ENCODE results near the gene SLC25A21. TPM values are rescaled to one million over a fixed set of nuclear protein-coding genes. Genes with fewer than 3 reads are reported as not detected.

Gene SLC25A21
- total RNA-seq, 6 experiments from 2014 or later: 0.09 to 0.37 (median 0.18) TPM; not detected in 1

GRCh38 chr14:36928432-36928831 is 244.0 kb downstream of the SLC25A21 start:
- no peaks in the 10 kb centered on the region for H3K4me1 ChIP-seq
- 61% methylated on average over 4 of the region's 4 CpGs for WGBS (ENCODE audit: insufficient coverage, low coverage, low lambda C conversion rate, missing lambda C conversion rate)
- DNase-seq (no peak), ATAC-seq (no peak)
- H3K9me3 ChIP-seq: no peaks in the 10 kb centered on the region
- no peak overlapping the region for H3K27ac ChIP-seq
- H3K4me3 ChIP-seq: no peak overlapping the region
- H3K27me3 ChIP-seq: no peaks in the 10 kb centered on the region
- H3K36me3 ChIP-seq: no peaks in the 10 kb centered on the region
- intact Hi-C loops (cut with DNase I): no loop called here
- TF ChIP-seq POLR2A (IDR thresholded peaks at IDR 0.05): no peak
- TF ChIP-seq, protein P1, sequence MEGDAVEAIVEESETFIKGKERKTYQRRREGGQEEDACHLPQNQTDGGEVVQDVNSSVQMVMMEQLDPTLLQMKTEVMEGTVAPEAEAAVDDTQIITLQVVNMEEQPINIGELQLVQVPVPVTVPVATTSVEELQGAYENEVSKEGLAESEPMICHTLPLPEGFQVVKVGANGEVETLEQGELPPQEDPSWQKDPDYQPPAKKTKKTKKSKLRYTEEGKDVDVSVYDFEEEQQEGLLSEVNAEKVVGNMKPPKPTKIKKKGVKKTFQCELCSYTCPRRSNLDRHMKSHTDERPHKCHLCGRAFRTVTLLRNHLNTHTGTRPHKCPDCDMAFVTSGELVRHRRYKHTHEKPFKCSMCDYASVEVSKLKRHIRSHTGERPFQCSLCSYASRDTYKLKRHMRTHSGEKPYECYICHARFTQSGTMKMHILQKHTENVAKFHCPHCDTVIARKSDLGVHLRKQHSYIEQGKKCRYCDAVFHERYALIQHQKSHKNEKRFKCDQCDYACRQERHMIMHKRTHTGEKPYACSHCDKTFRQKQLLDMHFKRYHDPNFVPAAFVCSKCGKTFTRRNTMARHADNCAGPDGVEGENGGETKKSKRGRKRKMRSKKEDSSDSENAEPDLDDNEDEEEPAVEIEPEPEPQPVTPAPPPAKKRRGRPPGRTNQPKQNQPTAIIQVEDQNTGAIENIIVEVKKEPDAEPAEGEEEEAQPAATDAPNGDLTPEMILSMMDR (IDR thresholded peaks at IDR 0.05): no peak

- WGBS (ENCODE audit: insufficient coverage, low coverage, low lambda C conversion rate, missing lambda C conversion rate): 50% methylated on average over 2 of the region's 2 CpGs
- Histone ChIP-seq H3K4me1 (no peaks in the 10 kb centered on the region), H3K27ac (no peak overlapping the region), H3K4me3 (no peak overlapping the region), H3K36me3 (no peaks in the 10 kb centered on the region), H3K27me3 (no peaks in the 10 kb centered on the region), H3K9me3 (no peaks in the 10 kb centered on the region)
- ATAC-seq (no peak), DNase-seq (no peak)
- intact Hi-C loops (cut with DNase I): no loop called here
- TF ChIP-seq, protein P1 (IDR thresholded peaks at IDR 0.05): no peak
- no peak for TF ChIP-seq POLR2A (IDR thresholded peaks at IDR 0.05)
These were observed 247.3 kb downstream of the SLC25A21 start for GRCh38 chr14:36925094-36925493.

DNA sequence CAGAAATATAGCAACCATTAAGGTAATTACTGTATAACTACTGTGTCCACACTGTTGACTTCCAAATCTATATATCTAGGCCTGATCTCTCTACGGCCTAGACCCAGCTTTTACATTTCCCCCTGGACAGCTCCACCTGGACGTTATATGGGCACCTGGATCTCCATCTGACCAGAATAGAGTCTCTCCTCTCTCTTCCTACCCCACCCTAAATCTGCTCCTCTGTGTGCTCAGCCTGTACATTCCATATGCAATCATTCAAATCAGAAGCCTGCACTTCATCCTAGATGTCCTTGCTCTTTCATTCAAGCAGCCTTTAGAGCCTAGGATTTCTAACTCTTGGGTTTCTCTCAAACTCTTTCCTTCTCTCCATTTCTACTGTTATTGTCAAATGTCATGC is 255.7 kb downstream of the SLC25A21 start:
- intact Hi-C loops (cut with DNase I): no loop called here
- ATAC-seq: no peak
- H3K36me3 ChIP-seq: no peaks in the 10 kb centered on the region
- WGBS (ENCODE audit: insufficient coverage, low coverage, low lambda C conversion rate, missing lambda C conversion rate): 63% methylated on average over 2 of the region's 2 CpGs
- H3K27ac ChIP-seq: no peak overlapping the region
- DNase-seq: no peak
- no peak for TF ChIP-seq POLR2A (IDR thresholded peaks at IDR 0.05)
- TF ChIP-seq, protein P1 (IDR thresholded peaks at IDR 0.05): no peak
- H3K9me3 ChIP-seq: no peaks in the 10 kb centered on the region
- no peaks in the 10 kb centered on the region for H3K27me3 ChIP-seq
- H3K4me3 ChIP-seq: no peak overlapping the region
- no peaks in the 10 kb centered on the region for H3K4me1 ChIP-seq

GRCh38 chr14:36915081-36915480 is 257.3 kb downstream of the SLC25A21 start:
- Histone ChIP-seq H3K4me1 (no peaks in the 10 kb centered on the region), H3K27me3 (no peaks in the 10 kb centered on the region), H3K4me3 (no peak overlapping the region), H3K9me3 (no peaks in the 10 kb centered on the region), H3K27ac (no peak overlapping the region), H3K36me3 (no peaks in the 10 kb centered on the region)
- TF ChIP-seq, protein P1 (IDR thresholded peaks at IDR 0.05): no peak
- no peak for TF ChIP-seq POLR2A (IDR thresholded peaks at IDR 0.05)
- intact Hi-C loops (cut with DNase I): no loop called here
- DNase-seq (no peak), ATAC-seq (no peak)
- 80% methylated on average over 1 of the region's 1 CpG for WGBS (ENCODE audit: insufficient coverage, low coverage, low lambda C conversion rate, missing lambda C conversion rate)

DNA sequence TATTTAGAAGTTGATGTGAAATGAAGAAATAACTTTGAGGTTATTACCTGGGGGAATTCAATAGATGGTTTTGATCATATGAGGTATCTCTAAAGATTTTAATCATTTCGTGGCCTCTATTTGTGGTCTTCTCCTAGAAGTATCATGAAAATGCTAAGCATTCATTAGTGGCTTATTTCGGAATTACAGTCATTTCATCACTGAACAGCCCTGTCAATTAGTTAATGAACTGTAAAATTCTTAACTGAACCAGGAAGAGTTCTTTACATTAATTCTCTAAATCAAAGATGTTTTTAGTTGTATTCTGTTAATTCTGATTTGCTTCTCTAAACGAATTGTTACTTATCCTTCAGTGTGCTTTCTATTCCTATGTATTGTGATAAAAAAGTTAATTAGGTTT is 261.8 kb downstream of the SLC25A21 start:
- no peaks in the 10 kb centered on the region for H3K4me1 ChIP-seq
- H3K4me3 ChIP-seq: no peak overlapping the region
- H3K27me3 ChIP-seq: no peaks in the 10 kb centered on the region
- no peaks in the 10 kb centered on the region for H3K9me3 ChIP-seq
- no peaks in the 10 kb centered on the region for H3K36me3 ChIP-seq
- ATAC-seq (no peak), DNase-seq (no peak)
- H3K27ac ChIP-seq: no peak overlapping the region
- intact Hi-C loops (cut with DNase I): no loop called here
- 54% methylated on average over 3 of the region's 3 CpGs for WGBS (ENCODE audit: insufficient coverage, low coverage, low lambda C conversion rate, missing lambda C conversion rate)
- TF ChIP-seq, protein P1 (IDR thresholded peaks at IDR 0.05): no peak
- no peak for TF ChIP-seq POLR2A (IDR thresholded peaks at IDR 0.05)
